MM.1S (cell line): ENCODE measurements around the gene PCDHAC1.

Source experiments
- DNase-seq: peaks from one replicate; pipeline ENCODE4 v3.0.0-alpha.2; 2015
- H2AFZ ChIP-seq: fragments of 300-600 bp; sonication (generic); 2 replicates; pipeline ENCODE4 v1.6.0; 2016; ENCODE audit warnings: antibody characterized with exemption, low read length
- H3F3A ChIP-seq: fragments of 300-600 bp; sonication (generic); 2 replicates; pipeline ENCODE4 v1.6.1; 2016; ENCODE audit warnings: mild to moderate bottlenecking, antibody characterized with exemption, low read length, moderate library complexity, mixed read lengths; ENCODE audit not compliant: insufficient read depth
- H3K27ac ChIP-seq: fragments of 300-600 bp; sonication (generic); 2 replicates; pipeline ENCODE4 v1.5.1; 2016; ENCODE audit warnings: mild to moderate bottlenecking, low read length
- H3K27me3 ChIP-seq: fragments of 300-600 bp; sonication (generic); replicated peaks from 2 replicates; pipeline ENCODE4 v1.6.0; 2016; ENCODE audit warnings: low read length; ENCODE audit not compliant: insufficient read depth
- H3K36me3 ChIP-seq: fragments of 300-600 bp; sonication (generic); replicated peaks from 2 replicates; pipeline ENCODE4 v1.6.1; 2016; ENCODE audit warnings: mild to moderate bottlenecking, low read length, mixed read lengths; ENCODE audit not compliant: insufficient read depth
- H3K4me1 ChIP-seq: fragments of 300-600 bp; sonication (generic); 2 replicates; pipeline ENCODE4 v1.6.1; 2016; ENCODE audit warnings: low read length, mixed read lengths
- H3K4me2 ChIP-seq: fragments of 300-600 bp; sonication (generic); 2 replicates; pipeline ENCODE4 v1.6.0; 2016; ENCODE audit warnings: low read depth, low read length
- H3K4me3 ChIP-seq: fragments of 300-600 bp; sonication (generic); 2 replicates; pipeline ENCODE4 v1.5.1; 2016; ENCODE audit warnings: low read length, mixed read lengths
- H3K79me2 ChIP-seq: fragments of 300-600 bp; sonication (generic); 2 replicates; pipeline ENCODE4 v1.6.1; 2016; ENCODE audit warnings: mixed run types, low read length, mixed read lengths
- H3K9ac ChIP-seq: fragments of 300-600 bp; sonication (generic); 2 replicates; pipeline ENCODE4 v1.6.1; 2016; ENCODE audit warnings: low read length, mixed read lengths
- H3K9me2 ChIP-seq: fragments of 300-600 bp; sonication (generic); replicated peaks from 2 replicates; pipeline ENCODE4 v1.6.1; 2016; ENCODE audit warnings: mild to moderate bottlenecking, low read length, mixed read lengths; ENCODE audit not compliant: insufficient read depth
- H3K9me3 ChIP-seq: fragments of 300-600 bp; sonication (generic); replicated peaks from 2 replicates; pipeline ENCODE4 v1.6.1; 2016; ENCODE audit warnings: mild to moderate bottlenecking, low read length, mixed read lengths; ENCODE audit not compliant: insufficient read depth
- H4K20me1 ChIP-seq: fragments of 300-600 bp; sonication (generic); 2 replicates; pipeline ENCODE4 v1.6.1; 2016; ENCODE audit warnings: mild to moderate bottlenecking, low read length, moderate library complexity, mixed read lengths; ENCODE audit not compliant: insufficient read depth
- EZH2 ChIP-seq: fragments of 300-600 bp; sonication (generic); optimal IDR thresholded peaks from 2 replicates; pipeline ENCODE3; 2017; ENCODE audit warnings: low read depth, mild to moderate bottlenecking, antibody characterized with exemption, low read length, mixed read lengths
- EZH2phosphoT487 ChIP-seq: fragments of 300-600 bp; sonication (generic); IDR thresholded peaks from 2 replicates; pipeline ENCODE4 v1.6.1; 2018; ENCODE audit warnings: antibody characterized with exemption, low read length
- TF ChIP-seq, protein P1 (sequence below): fragments of 300-600 bp; sonication (generic); IDR thresholded peaks from 2 replicates; pipeline ENCODE4 v1.5.1; 2016; ENCODE audit warnings: antibody characterized with exemption, low read length, mixed read lengths

The PCDHAC1 gene

DNA sequence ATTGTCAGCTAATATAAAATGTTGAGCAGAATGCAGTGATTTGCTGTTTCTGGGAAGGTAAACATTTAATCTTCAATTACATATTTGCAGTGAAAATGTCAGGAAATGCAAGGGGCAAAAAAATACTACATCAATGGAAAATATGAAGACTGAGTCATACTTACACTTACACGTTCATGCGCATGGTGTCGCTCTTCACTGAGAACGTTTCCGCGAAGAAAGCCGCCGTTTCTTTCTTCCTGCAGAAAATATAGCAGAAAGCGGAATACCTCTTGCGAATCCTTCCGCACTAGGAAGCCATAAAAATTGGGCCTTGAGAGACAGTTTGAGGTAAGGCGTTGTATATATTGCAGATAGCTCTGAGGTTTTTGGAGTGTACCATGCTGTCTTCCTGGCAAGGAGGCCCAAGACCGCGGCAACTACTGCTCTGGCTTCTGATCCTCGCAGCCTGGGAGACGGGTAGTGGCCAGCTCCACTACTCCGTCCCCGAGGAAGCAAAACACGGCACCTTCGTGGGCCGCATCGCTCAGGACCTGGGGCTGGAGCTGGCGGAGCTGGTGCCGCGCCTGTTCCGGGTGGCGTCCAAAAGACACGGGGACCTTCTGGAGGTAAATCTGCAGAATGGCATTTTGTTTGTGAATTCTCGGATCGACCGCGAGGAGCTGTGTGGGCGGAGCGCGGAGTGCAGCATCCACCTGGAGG, 44.1 kb upstream of the PCDHAC1 start, which contains the start of gene PCDHA13:
Gene PCDHA13, plus strand, starts transcription at position 236 of the 702 bp plus-strand sequence. Its CDS starts 145 bp downstream, at position 381.
- Histone ChIP-seq H3K27me3 (no peaks in the 10 kb centered on the region), H3K9me2 (no peaks in the 10 kb centered on the region), H3K27ac (no peak within 1 kb of the TSS), H3K4me2 (no peak within 1 kb of the TSS), H3K4me3 (no peak within 1 kb of the TSS), H3K36me3 (no peaks in the 10 kb centered on the region), H3F3A (no peaks in the 10 kb centered on the region), H2AFZ (no peak within 1 kb of the TSS), H3K9ac (no peak within 1 kb of the TSS), H4K20me1 (no peaks in the 10 kb centered on the region), H3K4me1 (no peaks in the 10 kb centered on the region), H3K9me3 (no peaks in the 10 kb centered on the region), H3K79me2 (no peaks in the 10 kb centered on the region)
- no peak for TF ChIP-seq EZH2
- TF ChIP-seq, protein P1, sequence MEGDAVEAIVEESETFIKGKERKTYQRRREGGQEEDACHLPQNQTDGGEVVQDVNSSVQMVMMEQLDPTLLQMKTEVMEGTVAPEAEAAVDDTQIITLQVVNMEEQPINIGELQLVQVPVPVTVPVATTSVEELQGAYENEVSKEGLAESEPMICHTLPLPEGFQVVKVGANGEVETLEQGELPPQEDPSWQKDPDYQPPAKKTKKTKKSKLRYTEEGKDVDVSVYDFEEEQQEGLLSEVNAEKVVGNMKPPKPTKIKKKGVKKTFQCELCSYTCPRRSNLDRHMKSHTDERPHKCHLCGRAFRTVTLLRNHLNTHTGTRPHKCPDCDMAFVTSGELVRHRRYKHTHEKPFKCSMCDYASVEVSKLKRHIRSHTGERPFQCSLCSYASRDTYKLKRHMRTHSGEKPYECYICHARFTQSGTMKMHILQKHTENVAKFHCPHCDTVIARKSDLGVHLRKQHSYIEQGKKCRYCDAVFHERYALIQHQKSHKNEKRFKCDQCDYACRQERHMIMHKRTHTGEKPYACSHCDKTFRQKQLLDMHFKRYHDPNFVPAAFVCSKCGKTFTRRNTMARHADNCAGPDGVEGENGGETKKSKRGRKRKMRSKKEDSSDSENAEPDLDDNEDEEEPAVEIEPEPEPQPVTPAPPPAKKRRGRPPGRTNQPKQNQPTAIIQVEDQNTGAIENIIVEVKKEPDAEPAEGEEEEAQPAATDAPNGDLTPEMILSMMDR: no peak
- no peak for TF ChIP-seq EZH2phosphoT487
- no peak for DNase-seq

DNA sequence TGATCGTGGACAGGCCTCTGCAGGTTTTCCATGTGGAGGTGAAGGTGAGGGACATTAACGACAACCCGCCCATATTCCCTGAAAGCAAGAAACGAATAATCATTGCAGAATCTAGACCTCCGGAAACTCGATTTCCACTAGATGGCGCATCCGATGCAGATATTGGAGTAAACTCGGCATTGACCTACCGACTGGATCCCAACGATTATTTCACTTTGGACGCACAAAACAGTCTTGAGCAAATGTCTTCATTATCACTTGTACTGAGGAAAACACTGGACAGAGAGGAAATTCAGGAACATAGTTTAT, 43.6 kb upstream of the PCDHAC1 start:
- DNase-seq: no peak
- no peaks in the 10 kb centered on the region for H4K20me1 ChIP-seq
- H2AFZ ChIP-seq: no peak overlapping the region
- no peaks in the 10 kb centered on the region for H3F3A ChIP-seq
- no peaks in the 10 kb centered on the region for H3K9me2 ChIP-seq
- TF ChIP-seq, protein P1: no peak
- no peak for TF ChIP-seq EZH2
- no peak for TF ChIP-seq EZH2phosphoT487
- H3K9me3 ChIP-seq: no peaks in the 10 kb centered on the region
- H3K4me2 ChIP-seq: no peak overlapping the region
- H3K36me3 ChIP-seq: no peaks in the 10 kb centered on the region
- H3K9ac ChIP-seq: no peak overlapping the region
- H3K4me3 ChIP-seq: no peak overlapping the region
- no peaks in the 10 kb centered on the region for H3K79me2 ChIP-seq
- H3K4me1 ChIP-seq: no peaks in the 10 kb centered on the region
- H3K27me3 ChIP-seq: no peaks in the 10 kb centered on the region
- H3K27ac ChIP-seq: no peak overlapping the region

DNA sequence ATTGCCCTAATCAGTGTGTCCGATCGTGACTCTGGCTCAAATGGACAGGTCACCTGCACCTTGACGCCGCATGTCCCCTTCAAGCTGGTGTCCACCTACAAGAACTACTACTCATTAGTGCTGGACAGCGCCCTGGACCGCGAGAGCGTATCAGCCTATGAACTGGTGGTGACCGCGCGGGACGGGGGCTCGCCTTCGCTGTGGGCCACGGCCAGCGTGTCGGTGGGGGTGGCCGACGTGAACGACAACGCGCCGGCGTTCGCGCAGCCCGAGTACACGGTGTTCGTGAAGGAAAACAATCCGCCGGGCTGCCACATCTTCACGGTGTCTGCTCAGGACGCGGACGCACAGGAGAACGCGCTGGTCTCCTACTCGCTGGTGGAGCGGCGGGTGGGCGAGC, 42.7 kb upstream of the PCDHAC1 start:
- Histone ChIP-seq H2AFZ (no peak overlapping the region), H3K79me2 (no peaks in the 10 kb centered on the region), H3K9me3 (no peaks in the 10 kb centered on the region), H3K4me2 (no peak overlapping the region), H3K9ac (no peak overlapping the region), H4K20me1 (no peaks in the 10 kb centered on the region), H3K4me3 (no peak overlapping the region), H3K27ac (no peak overlapping the region), H3K27me3 (no peaks in the 10 kb centered on the region), H3K4me1 (no peaks in the 10 kb centered on the region), H3K9me2 (no peaks in the 10 kb centered on the region), H3F3A (no peaks in the 10 kb centered on the region), H3K36me3 (no peaks in the 10 kb centered on the region)
- DNase-seq: no peak
- TF ChIP-seq, protein P1: no peak
- no peak for TF ChIP-seq EZH2
- TF ChIP-seq EZH2phosphoT487: no peak
